ENCODE results near the gene SRPK2. TPM values are rescaled to one million over a fixed set of nuclear protein-coding genes. Genes with fewer than 3 reads are reported as not detected.

SRPK2 gene
- total RNA-seq, 8 experiments from 2014 or later, result 36.4 to 96.1 (median 47.3) TPM

DNA sequence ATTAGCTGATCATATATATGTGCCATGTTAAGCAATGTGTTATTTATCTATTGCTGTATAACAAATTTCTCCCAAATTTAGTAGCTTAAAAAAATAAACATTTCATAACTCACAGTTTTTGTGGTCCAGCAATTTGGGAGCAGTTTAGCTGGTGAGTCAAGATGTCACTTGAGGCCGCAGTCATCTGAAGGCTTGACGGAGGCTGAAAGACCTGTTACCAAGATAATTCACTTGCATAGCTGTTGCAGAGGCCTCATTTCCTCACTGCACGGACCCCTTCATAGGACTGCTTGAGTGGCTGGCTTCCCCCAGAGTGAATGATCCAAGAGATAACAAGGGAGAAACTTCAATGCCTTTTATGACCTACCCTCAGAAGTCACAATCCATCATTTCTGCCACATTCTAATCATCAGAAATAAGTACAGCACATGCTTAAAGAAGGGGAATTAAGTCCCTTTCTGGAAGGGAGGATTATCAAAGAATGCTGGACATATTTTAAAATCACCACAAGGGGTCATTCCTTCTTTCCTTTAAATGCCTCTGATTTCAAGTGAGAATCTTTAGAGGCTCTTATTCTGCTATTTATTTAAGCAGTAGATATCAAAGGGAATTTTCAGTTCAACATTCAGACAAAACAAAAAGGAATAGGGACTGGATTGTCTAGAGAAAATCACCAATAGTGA is 10.5 kb upstream of the SRPK2 start:
- Histone ChIP-seq H3K4me1 (replicated peaks in 1 of 2) (no peaks in the 10 kb centered on the region), H3K27ac (no peak overlapping the region), H3K4me3 (no peak overlapping the region)
- in situ Hi-C loops (cut with MboI; ENCODE audit: low pct_unique_long_range_greater_than_20kb in 2 of 9, low sequenced_read_pairs in 9 of 9, unreplicated experiment in 9 of 9), result no loop called here
- 50 to 93% (median 71%) methylated on average over 1 to 3 of the region's 3 CpGs; no CpG with 5 or more reads in 2 of the 10 experiments for WGBS, 10 experiments
- peak in 1 of 8 experiments; percentile 59 for ATAC-seq (replicated peaks in 6 of 8)

DNA sequence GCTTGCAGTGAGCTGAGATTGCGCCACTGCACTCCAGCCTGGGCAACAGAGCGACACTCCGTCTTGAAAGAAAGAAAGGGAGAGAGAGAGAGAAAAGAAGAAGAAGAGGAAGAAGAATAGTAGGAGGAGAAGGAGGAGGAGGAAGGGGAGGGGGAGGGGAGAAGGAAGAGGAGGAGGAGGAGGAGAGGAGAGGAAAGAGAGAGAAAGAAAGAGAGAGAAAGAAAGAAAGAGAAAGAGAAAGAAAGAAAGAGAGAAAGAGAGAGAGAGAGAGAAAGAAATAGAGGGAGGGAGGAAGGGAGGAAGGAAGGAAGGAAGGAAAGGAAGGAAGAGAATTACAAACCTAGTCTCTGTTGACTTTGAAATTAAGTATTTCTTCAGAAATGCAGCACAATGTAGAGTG is 7.8 kb upstream of the SRPK2 start:
- Histone ChIP-seq H3K4me1 (replicated peaks in 1 of 2) (no peaks in the 10 kb centered on the region), H3K4me3 (no peak overlapping the region), H3K27ac (no peak overlapping the region)
- in situ Hi-C loops (cut with MboI; ENCODE audit: low pct_unique_long_range_greater_than_20kb in 2 of 9, low sequenced_read_pairs in 9 of 9, unreplicated experiment in 9 of 9), result no loop called here
- 83 to 100% (median 100%) methylated on average over 2 to 3 of the region's 3 CpGs; no CpG with 5 or more reads in 5 of the 10 experiments for WGBS, 10 experiments
- ATAC-seq (replicated peaks in 6 of 8), result no peak

DNA sequence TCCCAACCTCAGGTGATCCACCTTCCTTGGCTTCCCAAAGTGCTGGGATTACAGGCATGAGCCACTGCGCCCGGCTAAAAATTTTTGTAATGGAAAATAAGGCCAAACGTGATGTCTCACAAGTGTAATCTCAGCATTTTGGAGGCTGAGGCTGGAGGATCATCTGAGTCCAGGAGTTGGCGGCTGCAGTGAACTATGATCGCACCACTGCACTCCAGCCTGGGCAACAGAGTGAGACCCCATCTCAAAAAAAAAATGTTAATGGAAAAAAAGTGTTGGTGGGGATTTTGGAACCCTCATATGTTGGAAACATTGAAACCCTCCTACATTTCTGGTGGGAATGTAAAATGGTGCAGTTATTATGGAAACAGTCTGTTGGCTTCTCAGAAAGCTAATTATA is 2.7 kb upstream of the SRPK2 start:
- H3K27ac ChIP-seq, result no peak overlapping the region
- 68 to 100% (median 96%) methylated on average over 2 to 5 of the region's 5 CpGs; no CpG with 5 or more reads in 2 of the 10 experiments for WGBS, 10 experiments
- ATAC-seq (replicated peaks in 6 of 8), result no peak
- peaks cover 0 to 2% of the 10 kb centered on the region in 2 donors for H3K4me1 ChIP-seq (replicated peaks in 1 of 2)
- H3K4me3 ChIP-seq, result no peak overlapping the region
- in situ Hi-C loops (cut with MboI; ENCODE audit: low pct_unique_long_range_greater_than_20kb in 2 of 9, low sequenced_read_pairs in 9 of 9, unreplicated experiment in 9 of 9), result no loop called here

DNA sequence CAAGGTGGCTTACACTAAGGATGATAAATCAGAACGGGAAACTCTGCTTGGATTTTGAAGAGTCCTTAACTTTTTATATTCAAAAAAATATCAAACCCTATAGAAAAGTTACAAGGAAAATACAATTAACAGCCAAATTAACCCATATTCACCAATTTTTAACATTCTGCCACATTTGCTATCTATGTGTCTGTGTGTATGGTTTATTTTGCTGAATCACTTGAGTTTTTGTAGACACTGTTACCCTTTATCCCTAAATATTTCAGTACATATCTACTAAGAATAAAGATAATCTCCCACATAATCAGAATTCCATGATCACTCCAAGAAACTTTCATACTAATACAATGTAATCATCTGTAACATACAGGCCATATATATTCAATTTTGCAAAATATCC is 1.2 kb upstream of the SRPK2 start:
- in situ Hi-C loops (cut with MboI; ENCODE audit: low pct_unique_long_range_greater_than_20kb in 2 of 9, low sequenced_read_pairs in 9 of 9, unreplicated experiment in 9 of 9), result no loop called here
- Histone ChIP-seq H3K4me3 (no peak overlapping the region), H3K4me1 (replicated peaks in 1 of 2) (peaks cover 0 to 2% of the 10 kb centered on the region in 2 donors), H3K27ac (no peak overlapping the region)
- 50 to 100% (median 100%) methylated on average over 1 of the region's 1 CpG; no CpG with 5 or more reads in 2 of the 10 experiments for WGBS, 10 experiments
- ATAC-seq (replicated peaks in 6 of 8), result no peak

DNA sequence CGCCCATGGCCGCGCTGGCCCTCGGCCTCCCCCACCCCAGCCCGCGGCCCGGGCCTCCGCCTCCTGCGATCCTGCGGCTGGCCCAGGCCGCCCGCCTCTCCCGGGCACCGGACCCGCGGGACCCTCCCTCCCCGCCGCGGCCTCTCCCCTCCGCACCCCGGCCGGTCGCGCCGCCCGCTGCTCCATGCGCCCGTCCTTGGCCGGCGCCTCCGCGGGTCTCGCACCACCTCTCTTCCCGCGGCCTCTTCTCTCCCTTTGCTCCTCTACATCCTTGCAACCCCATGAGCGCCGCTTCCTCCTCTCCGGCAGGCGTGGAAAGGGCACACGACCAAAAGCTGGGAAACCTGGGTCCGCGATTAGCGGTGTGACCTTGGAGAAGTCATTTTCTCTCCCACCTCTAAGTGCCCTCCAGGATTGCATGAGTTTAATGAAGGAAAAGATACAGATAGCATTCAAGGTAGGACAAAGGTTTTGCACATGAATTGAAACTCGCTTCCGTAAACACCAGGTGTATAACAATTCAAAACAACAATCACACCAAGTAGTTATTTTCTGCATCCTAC is 448 bp upstream of the SRPK2 start:
- in situ Hi-C loops (cut with MboI; ENCODE audit: low pct_unique_long_range_greater_than_20kb in 2 of 9, low sequenced_read_pairs in 9 of 9, unreplicated experiment in 9 of 9), result no loop called here
- Histone ChIP-seq H3K27ac (peak overlapping the region in 1 of 2 donors; percentile 59), H3K4me3 (peak overlapping the region; percentile 83 to 100 (median 98)), H3K4me1 (replicated peaks in 1 of 2) (peaks cover 0 to 2% of the 10 kb centered on the region in 2 donors)
- peak; percentile 52 to 73 (median 66) for ATAC-seq (replicated peaks in 6 of 8)
- WGBS, 10 experiments, result 11 to 83% (median 45%) methylated on average over 2 to 22 of the region's 45 CpGs; no CpG with 5 or more reads in 4 of the 10 experiments

DNA sequence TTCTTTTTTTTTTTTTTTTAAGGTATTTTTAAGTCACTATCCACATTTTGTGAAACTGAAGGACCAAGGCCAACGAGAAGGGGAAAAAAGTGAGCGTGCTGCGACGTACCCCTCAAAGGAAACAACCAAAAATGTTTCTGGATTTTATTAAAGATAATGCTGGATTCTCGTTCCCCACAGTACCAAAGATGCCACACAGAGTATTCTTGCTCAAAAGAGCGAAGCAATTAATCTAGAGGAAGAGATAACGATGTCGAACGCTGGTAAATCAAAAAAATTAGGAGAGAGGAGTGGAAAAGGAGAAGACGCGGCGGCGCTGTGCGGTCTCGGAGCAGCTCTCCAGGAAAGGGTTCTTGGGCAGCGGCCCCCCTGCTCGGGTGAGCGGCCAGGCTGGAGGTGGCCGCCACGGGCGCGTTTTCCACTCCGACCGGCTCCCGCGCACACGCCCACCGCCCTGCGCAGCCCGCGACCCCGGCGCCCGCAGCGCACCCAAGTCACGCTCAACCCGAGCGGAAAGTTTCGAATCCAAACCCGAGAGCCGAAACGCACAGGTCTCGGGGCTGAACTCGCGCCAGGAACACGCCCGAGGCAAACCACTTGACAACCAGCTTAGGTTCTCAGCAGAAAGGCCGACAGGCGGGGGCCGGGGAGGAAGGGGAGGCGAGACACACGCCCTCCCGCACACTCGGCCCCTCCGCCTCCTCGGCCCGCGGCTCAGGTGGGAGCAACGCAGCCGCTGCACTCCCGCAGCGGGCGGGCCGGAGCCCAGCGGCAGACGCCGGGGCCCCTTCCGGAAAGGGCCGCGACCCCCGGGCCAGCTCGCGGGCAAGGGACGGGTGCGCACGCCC is 989 bp downstream of the SRPK2 start:
- in situ Hi-C loops (cut with MboI; ENCODE audit: low pct_unique_long_range_greater_than_20kb in 2 of 9, low sequenced_read_pairs in 9 of 9, unreplicated experiment in 9 of 9), result no loop called here
- peak overlapping the region; percentile 23 to 87 for H3K27ac ChIP-seq
- peaks cover 0 to 2% of the 10 kb centered on the region in 2 donors for H3K4me1 ChIP-seq (replicated peaks in 1 of 2)
- peak; percentile 43 to 72 (median 62) for ATAC-seq (replicated peaks in 6 of 8)
- peak overlapping the region; percentile 83 to 100 (median 98) for H3K4me3 ChIP-seq
- 0 to 40% (median 2%) methylated on average over 4 to 38 of the region's 76 CpGs for whole genome bisulfite sequencing, 10 experiments

DNA sequence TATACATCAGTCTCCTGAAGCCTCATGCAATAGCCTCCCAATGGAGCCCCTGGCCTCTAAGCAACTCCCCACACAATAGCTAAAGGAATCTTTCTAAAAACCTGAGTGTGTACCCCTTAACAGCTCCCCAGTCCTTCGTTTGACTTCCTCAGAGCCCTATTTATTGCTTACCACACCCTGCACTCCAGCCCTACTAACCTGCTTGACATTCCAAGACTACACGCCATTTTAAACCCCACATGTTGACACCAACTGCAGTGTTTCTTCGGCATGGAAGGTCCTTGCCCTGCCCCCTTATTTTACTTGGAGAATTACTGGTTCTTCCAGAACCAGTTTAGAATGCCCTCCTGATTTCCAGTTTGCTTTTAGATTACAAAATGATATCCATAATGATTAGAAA is 10.8 kb downstream of the SRPK2 start:
- Histone ChIP-seq H3K27ac (no peak overlapping the region), H3K4me1 (replicated peaks in 1 of 2) (no peaks in the 10 kb centered on the region), H3K4me3 (no peak overlapping the region)
- in situ Hi-C loops (cut with MboI; ENCODE audit: low pct_unique_long_range_greater_than_20kb in 2 of 9, low sequenced_read_pairs in 9 of 9, unreplicated experiment in 9 of 9), result no loop called here
- 67 to 100% (median 90%) methylated on average over 1 to 3 of the region's 3 CpGs; no CpG with 5 or more reads in 4 of the 10 experiments for WGBS, 10 experiments
- ATAC-seq (replicated peaks in 6 of 8), result no peak

DNA sequence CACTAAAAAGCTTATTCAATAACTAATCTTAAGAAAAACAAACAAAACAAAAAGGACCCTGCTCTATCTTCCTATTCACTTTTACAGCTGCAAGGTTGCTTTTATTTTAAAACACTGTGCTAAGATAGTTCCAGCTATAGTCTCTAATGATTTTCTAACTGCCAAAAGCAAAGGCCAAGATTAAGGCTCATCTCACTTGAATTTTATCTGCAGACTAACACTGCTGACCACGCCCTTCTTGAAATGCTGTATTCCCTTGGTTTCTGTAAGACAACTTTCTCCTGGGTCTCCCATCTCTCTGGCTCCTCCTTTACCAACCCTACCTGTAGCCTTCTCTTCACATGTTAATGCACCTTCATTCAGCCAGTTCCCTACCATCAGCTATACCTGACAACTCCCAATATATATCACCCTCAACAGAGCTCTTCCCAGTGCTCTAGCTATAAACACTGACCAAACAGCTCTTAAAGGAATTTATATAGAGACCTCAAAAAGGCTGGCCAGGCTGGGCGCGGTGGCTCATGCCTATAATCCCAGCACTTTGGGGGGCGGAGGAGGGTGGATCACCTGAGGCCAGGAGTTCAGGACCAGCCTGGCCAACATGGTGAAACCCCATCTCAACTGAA is 11.7 kb downstream of the SRPK2 start:
- WGBS, 10 experiments, result 57 to 100% (median 82%) methylated on average over 1 to 4 of the region's 4 CpGs; no CpG with 5 or more reads in 4 of the 10 experiments
- in situ Hi-C loops (cut with MboI; ENCODE audit: low pct_unique_long_range_greater_than_20kb in 2 of 9, low sequenced_read_pairs in 9 of 9, unreplicated experiment in 9 of 9), result no loop called here
- Histone ChIP-seq H3K4me1 (replicated peaks in 1 of 2) (no peaks in the 10 kb centered on the region), H3K27ac (peak overlapping the region in 1 of 2 donors; percentile 46), H3K4me3 (no peak overlapping the region)
- no peak for ATAC-seq (replicated peaks in 6 of 8)

DNA sequence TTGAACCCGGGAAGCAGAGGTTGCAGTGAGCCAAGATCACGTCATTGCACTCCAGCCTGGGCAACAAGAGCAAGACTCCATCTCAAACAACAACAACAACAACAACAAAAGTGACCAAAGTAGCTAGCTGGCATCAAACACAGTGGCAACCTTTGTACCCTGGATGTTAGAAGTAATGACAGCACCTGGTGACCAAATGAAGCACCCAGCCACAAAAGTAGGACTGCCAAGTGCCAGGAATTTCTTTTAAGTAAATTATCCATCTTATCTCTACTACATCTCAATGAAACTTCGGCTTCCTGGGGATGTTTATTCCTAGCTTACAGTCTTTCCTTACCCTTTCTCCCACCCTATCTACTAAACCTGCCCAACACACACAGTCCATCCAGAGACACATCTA is 18.8 kb downstream of the SRPK2 start:
- H3K4me3 ChIP-seq, result no peak overlapping the region
- in situ Hi-C loops (cut with MboI; ENCODE audit: low pct_unique_long_range_greater_than_20kb in 2 of 9, low sequenced_read_pairs in 9 of 9, unreplicated experiment in 9 of 9), result no loop called here
- no peak overlapping the region for H3K27ac ChIP-seq
- H3K4me1 ChIP-seq (replicated peaks in 1 of 2), result no peaks in the 10 kb centered on the region
- no peak for ATAC-seq (replicated peaks in 6 of 8)
- WGBS, 10 experiments, result 0 to 100% methylated on average over 1 of the region's 3 CpGs; no CpG with 5 or more reads in 8 of the 10 experiments

DNA sequence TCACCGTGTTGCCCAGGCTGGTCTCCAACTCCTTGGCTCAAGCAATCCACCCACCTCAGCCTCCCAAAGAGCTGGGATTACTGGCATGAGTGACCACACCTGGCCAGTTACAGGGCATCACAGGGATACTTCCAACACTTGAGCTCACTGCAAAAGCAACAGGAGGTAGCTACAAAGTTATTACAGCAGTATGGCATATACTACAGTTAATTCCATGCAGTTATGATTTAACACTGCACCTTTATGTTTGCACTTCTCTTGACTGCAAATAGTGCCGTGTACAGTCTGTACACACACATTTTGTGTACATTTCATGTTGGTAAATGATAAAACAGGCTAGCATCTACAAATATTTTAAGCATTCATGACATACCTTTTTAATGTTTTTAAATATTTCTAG is 21.3 kb downstream of the SRPK2 start:
- in situ Hi-C loops (cut with MboI; ENCODE audit: low pct_unique_long_range_greater_than_20kb in 2 of 9, low sequenced_read_pairs in 9 of 9, unreplicated experiment in 9 of 9), result no loop called here
- H3K27ac ChIP-seq, result no peak overlapping the region
- 80 to 100% (median 100%) methylated on average over 1 of the region's 2 CpGs for WGBS, 10 experiments
- H3K4me3 ChIP-seq, result no peak overlapping the region
- no peak for ATAC-seq (replicated peaks in 6 of 8)
- no peaks in the 10 kb centered on the region for H3K4me1 ChIP-seq (replicated peaks in 1 of 2)

DNA sequence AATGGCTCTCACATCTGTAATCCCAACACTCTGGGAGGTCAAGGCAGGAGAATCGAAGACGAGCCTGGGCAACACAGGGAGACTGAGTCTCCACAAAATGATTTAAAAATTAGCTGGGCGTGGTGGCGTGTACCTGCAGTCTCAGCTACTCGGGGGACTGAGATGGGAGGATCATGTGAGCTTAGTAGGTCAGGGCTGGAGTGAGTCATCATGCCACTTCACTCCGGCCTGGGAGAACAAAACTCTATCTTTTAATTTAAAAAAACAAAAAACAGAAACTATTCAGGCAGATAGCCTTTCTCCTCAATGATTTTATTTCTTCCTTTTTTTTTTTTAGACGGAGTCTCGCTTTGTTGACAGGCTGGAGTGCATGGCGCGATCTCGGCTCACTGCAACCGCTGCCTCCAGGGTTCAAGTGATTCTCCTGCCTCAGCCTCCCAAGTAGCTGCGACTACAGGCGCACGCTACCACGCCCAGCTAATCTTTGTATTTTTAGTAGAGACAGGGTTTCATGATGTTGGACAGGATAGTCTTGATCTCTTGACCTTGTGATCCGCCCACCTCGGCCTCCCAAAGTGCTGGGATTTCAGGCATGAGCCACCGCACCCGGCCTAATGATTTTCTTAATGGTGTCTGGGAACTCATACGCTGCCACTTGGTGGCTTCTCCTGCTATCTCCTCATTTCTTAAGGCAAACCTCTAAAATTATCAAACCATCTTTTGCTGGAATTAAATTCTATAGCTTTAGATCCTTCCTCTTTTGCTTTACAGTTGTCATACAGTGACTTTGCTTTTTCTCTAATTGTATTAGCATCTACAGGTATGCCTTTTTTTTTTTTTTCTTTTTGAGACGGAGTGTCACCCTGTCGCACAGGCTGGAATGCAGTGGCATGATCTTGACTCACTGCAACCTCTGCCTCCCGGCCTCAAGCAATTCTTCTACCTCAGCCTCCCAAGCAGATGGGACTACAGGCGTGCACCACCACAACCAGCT is 22.9 kb downstream of the SRPK2 start:
- WGBS, 10 experiments, result 92 to 100% (median 96%) methylated on average over 5 to 19 of the region's 25 CpGs
- Histone ChIP-seq H3K27ac (no peak overlapping the region), H3K4me1 (replicated peaks in 1 of 2) (no peaks in the 10 kb centered on the region), H3K4me3 (no peak overlapping the region)
- in situ Hi-C loops (cut with MboI; ENCODE audit: low pct_unique_long_range_greater_than_20kb in 2 of 9, low sequenced_read_pairs in 9 of 9, unreplicated experiment in 9 of 9), result no loop called here
- no peak for ATAC-seq (replicated peaks in 6 of 8)

DNA sequence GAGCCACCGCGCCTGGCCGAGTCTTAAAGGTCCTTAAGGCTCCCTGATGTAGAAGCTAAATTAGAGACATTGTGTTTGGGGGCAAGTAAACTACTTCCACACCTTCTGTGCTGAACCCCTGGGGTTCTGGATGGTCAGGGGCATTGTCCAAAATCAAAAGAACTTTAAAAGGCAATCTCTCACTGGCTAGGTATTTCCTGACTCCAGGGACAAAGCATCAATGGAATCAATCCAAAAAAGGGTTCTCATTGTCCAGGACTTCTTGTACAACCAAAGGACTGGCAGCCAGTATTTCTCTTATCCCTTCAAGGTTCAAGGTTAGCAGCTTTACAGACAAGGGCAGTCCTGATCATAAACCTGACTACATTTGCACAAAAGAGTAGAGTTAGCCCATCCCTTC is 24.0 kb downstream of the SRPK2 start:
- 93 to 100% (median 100%) methylated on average over 3 of the region's 3 CpGs; no CpG with 5 or more reads in 7 of the 10 experiments for WGBS, 10 experiments
- Histone ChIP-seq H3K4me1 (replicated peaks in 1 of 2) (no peaks in the 10 kb centered on the region), H3K27ac (no peak overlapping the region), H3K4me3 (no peak overlapping the region)
- no peak for ATAC-seq (replicated peaks in 6 of 8)
- in situ Hi-C loops (cut with MboI; ENCODE audit: low pct_unique_long_range_greater_than_20kb in 2 of 9, low sequenced_read_pairs in 9 of 9, unreplicated experiment in 9 of 9), result no loop called here
